ENCODE data around the gene CELA2A.

The CELA2A gene

DNA sequence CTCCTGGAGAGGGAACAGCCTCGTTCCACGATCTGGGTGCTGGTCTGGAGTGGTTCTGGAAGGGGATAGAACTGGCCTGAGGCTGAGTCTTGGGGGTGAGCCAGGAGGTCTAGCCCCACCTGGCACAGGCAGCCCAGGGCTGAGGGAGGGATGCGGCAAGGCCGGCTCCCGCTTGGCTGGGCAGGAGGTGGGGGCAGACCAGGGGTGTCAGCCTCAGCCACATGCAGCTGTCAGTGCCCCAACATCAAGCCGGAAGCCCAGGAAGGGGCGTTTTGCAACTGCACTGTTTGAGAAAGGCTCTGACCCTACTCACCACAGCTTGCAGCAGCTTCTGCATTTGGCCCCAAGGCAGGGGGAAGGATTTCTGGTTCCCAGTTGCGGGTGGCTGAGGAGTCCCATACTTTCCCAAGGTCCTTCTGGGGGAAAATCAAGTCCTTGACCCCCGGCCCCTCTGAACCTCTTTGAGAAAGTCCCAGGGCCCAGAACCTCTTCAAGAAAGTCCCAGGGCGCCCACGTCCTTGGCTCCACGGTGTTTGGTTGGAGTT is 44.9 kb upstream of the CELA2A start:
- H3K4me3 ChIP-seq (replicated peaks; ENCODE audit: insufficient read depth, low read length), result peak overlapping the region; percentile 89
- TF ChIP-seq, protein P1, sequence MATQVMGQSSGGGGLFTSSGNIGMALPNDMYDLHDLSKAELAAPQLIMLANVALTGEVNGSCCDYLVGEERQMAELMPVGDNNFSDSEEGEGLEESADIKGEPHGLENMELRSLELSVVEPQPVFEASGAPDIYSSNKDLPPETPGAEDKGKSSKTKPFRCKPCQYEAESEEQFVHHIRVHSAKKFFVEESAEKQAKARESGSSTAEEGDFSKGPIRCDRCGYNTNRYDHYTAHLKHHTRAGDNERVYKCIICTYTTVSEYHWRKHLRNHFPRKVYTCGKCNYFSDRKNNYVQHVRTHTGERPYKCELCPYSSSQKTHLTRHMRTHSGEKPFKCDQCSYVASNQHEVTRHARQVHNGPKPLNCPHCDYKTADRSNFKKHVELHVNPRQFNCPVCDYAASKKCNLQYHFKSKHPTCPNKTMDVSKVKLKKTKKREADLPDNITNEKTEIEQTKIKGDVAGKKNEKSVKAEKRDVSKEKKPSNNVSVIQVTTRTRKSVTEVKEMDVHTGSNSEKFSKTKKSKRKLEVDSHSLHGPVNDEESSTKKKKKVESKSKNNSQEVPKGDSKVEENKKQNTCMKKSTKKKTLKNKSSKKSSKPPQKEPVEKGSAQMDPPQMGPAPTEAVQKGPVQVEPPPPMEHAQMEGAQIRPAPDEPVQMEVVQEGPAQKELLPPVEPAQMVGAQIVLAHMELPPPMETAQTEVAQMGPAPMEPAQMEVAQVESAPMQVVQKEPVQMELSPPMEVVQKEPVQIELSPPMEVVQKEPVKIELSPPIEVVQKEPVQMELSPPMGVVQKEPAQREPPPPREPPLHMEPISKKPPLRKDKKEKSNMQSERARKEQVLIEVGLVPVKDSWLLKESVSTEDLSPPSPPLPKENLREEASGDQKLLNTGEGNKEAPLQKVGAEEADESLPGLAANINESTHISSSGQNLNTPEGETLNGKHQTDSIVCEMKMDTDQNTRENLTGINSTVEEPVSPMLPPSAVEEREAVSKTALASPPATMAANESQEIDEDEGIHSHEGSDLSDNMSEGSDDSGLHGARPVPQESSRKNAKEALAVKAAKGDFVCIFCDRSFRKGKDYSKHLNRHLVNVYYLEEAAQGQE (IDR thresholded peaks at IDR 0.05; ENCODE audit: insufficient replicate concordance, low read depth), result peak; percentile 23
- TF ChIP-seq POLR2AphosphoS5 (IDR thresholded peaks at IDR 0.05; ENCODE audit: low read depth) (peak; percentile 94), GABPA (IDR thresholded peaks at IDR 0.05; ENCODE audit: low read depth) (peak; percentile 63), SPI1 (IDR thresholded peaks at IDR 0.05; ENCODE audit: borderline replicate concordance, low read depth) (peak; percentile 28; the same call in 1 of the 2 replicates)
- TF ChIP-seq, protein P2, sequence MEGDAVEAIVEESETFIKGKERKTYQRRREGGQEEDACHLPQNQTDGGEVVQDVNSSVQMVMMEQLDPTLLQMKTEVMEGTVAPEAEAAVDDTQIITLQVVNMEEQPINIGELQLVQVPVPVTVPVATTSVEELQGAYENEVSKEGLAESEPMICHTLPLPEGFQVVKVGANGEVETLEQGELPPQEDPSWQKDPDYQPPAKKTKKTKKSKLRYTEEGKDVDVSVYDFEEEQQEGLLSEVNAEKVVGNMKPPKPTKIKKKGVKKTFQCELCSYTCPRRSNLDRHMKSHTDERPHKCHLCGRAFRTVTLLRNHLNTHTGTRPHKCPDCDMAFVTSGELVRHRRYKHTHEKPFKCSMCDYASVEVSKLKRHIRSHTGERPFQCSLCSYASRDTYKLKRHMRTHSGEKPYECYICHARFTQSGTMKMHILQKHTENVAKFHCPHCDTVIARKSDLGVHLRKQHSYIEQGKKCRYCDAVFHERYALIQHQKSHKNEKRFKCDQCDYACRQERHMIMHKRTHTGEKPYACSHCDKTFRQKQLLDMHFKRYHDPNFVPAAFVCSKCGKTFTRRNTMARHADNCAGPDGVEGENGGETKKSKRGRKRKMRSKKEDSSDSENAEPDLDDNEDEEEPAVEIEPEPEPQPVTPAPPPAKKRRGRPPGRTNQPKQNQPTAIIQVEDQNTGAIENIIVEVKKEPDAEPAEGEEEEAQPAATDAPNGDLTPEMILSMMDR (IDR thresholded peaks at IDR 0.05; ENCODE audit: insufficient read depth, low read length), result no peak
- H3K27ac ChIP-seq (replicated peaks), result peak overlapping the region; percentile 88
- DNase-seq (ENCODE audit: low read depth in 1 of 2, low spot score in 1 of 2), result peak; percentile 72 to 97
- H3K27me3 ChIP-seq (ENCODE audit: insufficient read depth, poor library complexity, severe bottlenecking), result peaks cover 2% of the 10 kb centered on the region

DNA sequence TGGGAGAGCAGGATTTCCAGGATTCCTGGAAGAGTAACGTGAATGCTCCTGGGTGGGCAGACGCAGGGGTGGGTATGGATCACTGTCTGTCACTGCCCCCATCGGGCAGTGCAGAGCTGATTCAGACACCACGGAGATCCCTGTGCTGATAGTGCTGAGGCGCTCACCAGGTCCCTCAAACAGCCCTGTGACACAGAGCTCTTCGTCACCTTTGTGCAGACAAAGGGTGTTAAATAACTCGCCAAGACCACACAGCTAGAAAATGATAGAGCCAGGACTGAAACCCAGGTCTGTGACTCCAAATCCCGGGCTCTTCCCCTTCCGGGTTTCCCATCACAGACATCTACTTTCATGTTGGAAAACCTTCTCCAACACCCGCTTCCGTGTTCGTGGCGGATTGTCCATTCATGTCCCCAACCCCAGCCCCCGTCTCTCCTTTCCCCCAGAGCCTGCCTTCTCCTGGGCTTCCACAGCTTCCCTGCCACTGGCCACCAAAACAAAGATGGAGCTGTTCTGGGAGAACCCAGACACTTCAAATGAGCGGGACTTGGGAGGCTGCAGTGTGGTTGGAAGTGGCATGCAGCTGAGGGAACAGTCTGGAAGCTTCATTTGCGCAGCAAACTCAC is 44.2 kb upstream of the CELA2A start:
- H3K4me3 ChIP-seq (replicated peaks; ENCODE audit: insufficient read depth, low read length), result peak overlapping the region; percentile 89

DNA sequence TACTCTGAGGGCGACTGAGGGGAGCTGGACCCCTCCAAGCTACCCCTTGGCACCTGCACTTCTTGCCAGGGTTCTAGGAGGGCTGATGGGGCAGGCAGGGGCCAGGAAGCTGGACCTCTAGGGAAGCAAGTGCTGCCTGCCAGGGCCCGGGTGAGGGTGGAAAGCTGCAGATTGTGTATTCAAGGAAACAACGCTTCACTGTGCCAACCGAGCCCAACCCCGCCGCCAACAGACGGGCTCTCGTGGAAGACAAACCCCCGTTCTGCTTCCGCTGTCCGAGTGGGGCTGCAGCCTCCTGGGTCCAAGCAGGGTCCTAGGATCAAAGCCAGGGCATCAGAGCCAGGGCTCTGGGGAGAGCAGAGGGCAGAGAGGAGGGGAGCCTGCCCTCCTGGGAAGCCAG is 43.7 kb upstream of the CELA2A start:
- TF ChIP-seq GABPA (IDR thresholded peaks at IDR 0.05; ENCODE audit: low read depth) (no peak), POLR2AphosphoS5 (IDR thresholded peaks at IDR 0.05; ENCODE audit: low read depth) (no peak), SPI1 (IDR thresholded peaks at IDR 0.05; ENCODE audit: borderline replicate concordance, low read depth) (no peak)
- TF ChIP-seq, protein P1 (IDR thresholded peaks at IDR 0.05; ENCODE audit: insufficient replicate concordance, low read depth), result no peak
- TF ChIP-seq, protein P2 (IDR thresholded peaks at IDR 0.05; ENCODE audit: insufficient read depth, low read length), result no peak
- H3K4me3 ChIP-seq (replicated peaks; ENCODE audit: insufficient read depth, low read length), result peak overlapping the region; percentile 89
- DNase-seq (ENCODE audit: low read depth in 1 of 2, low spot score in 1 of 2), result no peak
- H3K27me3 ChIP-seq (ENCODE audit: insufficient read depth, poor library complexity, severe bottlenecking), result peaks cover 2% of the 10 kb centered on the region
- H3K27ac ChIP-seq (replicated peaks), result peak overlapping the region; percentile 88

More for the DNA sequence above, 44.2 kb upstream of the CELA2A start:
- no peak for TF ChIP-seq POLR2AphosphoS5 (IDR thresholded peaks at IDR 0.05; ENCODE audit: low read depth)
- no peak for TF ChIP-seq SPI1 (IDR thresholded peaks at IDR 0.05; ENCODE audit: borderline replicate concordance, low read depth)
- TF ChIP-seq, protein P1 (IDR thresholded peaks at IDR 0.05; ENCODE audit: insufficient replicate concordance, low read depth), result no peak
- TF ChIP-seq, protein P2 (IDR thresholded peaks at IDR 0.05; ENCODE audit: insufficient read depth, low read length), result no peak
- TF ChIP-seq GABPA (IDR thresholded peaks at IDR 0.05; ENCODE audit: low read depth), result no peak
- H3K27me3 ChIP-seq (ENCODE audit: insufficient read depth, poor library complexity, severe bottlenecking), result peaks cover 2% of the 10 kb centered on the region
- no peak for DNase-seq (ENCODE audit: low read depth in 1 of 2, low spot score in 1 of 2)
- H3K27ac ChIP-seq (replicated peaks), result peak overlapping the region; percentile 88
